ENCODE results near the gene PLSCR2.

- TF ChIP-seq GABPA (IDR thresholded peaks at IDR 0.05 in 1 of 2, conservative IDR thresholded peaks at IDR 0.05 in 1 of 2) (no peak), YY1 (IDR thresholded peaks at IDR 0.05) (no peak), RAD21 (IDR thresholded peaks at IDR 0.05) (no peak), FOXA2 (IDR thresholded peaks at IDR 0.05) (no peak), TAF1 (conservative IDR thresholded peaks at IDR 0.05) (no peak), FOXA1 (IDR thresholded peaks at IDR 0.05) (no peak), REST (IDR thresholded peaks at IDR 0.05) (no peak), JUND (IDR thresholded peaks at IDR 0.05) (no peak), HNF4G (IDR thresholded peaks at IDR 0.05) (no peak)
- TF ChIP-seq, protein P1, sequence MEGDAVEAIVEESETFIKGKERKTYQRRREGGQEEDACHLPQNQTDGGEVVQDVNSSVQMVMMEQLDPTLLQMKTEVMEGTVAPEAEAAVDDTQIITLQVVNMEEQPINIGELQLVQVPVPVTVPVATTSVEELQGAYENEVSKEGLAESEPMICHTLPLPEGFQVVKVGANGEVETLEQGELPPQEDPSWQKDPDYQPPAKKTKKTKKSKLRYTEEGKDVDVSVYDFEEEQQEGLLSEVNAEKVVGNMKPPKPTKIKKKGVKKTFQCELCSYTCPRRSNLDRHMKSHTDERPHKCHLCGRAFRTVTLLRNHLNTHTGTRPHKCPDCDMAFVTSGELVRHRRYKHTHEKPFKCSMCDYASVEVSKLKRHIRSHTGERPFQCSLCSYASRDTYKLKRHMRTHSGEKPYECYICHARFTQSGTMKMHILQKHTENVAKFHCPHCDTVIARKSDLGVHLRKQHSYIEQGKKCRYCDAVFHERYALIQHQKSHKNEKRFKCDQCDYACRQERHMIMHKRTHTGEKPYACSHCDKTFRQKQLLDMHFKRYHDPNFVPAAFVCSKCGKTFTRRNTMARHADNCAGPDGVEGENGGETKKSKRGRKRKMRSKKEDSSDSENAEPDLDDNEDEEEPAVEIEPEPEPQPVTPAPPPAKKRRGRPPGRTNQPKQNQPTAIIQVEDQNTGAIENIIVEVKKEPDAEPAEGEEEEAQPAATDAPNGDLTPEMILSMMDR (IDR thresholded peaks at IDR 0.05; ENCODE audit: low read depth, low read length, missing input control): no peak
- TF ChIP-seq, protein P2, sequence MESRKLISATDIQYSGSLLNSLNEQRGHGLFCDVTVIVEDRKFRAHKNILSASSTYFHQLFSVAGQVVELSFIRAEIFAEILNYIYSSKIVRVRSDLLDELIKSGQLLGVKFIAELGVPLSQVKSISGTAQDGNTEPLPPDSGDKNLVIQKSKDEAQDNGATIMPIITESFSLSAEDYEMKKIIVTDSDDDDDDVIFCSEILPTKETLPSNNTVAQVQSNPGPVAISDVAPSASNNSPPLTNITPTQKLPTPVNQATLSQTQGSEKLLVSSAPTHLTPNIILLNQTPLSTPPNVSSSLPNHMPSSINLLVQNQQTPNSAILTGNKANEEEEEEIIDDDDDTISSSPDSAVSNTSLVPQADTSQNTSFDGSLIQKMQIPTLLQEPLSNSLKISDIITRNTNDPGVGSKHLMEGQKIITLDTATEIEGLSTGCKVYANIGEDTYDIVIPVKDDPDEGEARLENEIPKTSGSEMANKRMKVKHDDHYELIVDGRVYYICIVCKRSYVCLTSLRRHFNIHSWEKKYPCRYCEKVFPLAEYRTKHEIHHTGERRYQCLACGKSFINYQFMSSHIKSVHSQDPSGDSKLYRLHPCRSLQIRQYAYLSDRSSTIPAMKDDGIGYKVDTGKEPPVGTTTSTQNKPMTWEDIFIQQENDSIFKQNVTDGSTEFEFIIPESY (IDR thresholded peaks at IDR 0.05): no peak
Observed at GRCh38 chr3:146517684-146518435, 48.5 kb upstream of the PLSCR2 start.

Data from liver (tissue), 3 donors.